ENCODE results near the gene DPF3. TPM values are rescaled to one million over a fixed set of nuclear protein-coding genes. Genes with fewer than 3 reads are reported as not detected.

Gene DPF3
- total and polyA plus RNA-seq, 4 donors, result 0.17 to 3.9 (median 0.52) TPM

GRCh38 chr14:72653026-72653425 is 240.9 kb downstream of the DPF3 start:
- ATAC-seq (ENCODE audit: insufficient read depth, low FRiP score) (no peak), DNase-seq (no peak)
- Histone ChIP-seq H3K36me3 (ENCODE audit: control insufficient read depth in 4 of 4, insufficient read depth in 4 of 4, low read length in 4 of 4) (no peaks in the 10 kb centered on the region), H3K9ac (ENCODE audit: insufficient read depth in 1 of 2, low read length in 2 of 2) (no peak overlapping the region), H3K4me3 (no peak overlapping the region), H3K27ac (ENCODE audit: low read depth in 1 of 2, low read length in 1 of 2) (no peak overlapping the region), H3K27me3 (ENCODE audit: control insufficient read depth in 3 of 3, insufficient read depth in 3 of 3, low read length in 2 of 3) (no peaks in the 10 kb centered on the region), H3K9me3 (ENCODE audit: control insufficient read depth in 4 of 4, insufficient read depth in 3 of 4, low read length in 3 of 4) (peaks cover 0 to 3% (median 0%) of the 10 kb centered on the region in 4 donors), H3K4me1 (ENCODE audit: control insufficient read depth in 5 of 5, insufficient read depth in 5 of 5, low read length in 5 of 5) (peaks cover 3 to 28% (median 7%) of the 10 kb centered on the region in 5 donors)
- 89 to 91% methylated on average over 8 of the region's 8 CpGs for WGBS, 2 donors
- TF ChIP-seq, protein P1, sequence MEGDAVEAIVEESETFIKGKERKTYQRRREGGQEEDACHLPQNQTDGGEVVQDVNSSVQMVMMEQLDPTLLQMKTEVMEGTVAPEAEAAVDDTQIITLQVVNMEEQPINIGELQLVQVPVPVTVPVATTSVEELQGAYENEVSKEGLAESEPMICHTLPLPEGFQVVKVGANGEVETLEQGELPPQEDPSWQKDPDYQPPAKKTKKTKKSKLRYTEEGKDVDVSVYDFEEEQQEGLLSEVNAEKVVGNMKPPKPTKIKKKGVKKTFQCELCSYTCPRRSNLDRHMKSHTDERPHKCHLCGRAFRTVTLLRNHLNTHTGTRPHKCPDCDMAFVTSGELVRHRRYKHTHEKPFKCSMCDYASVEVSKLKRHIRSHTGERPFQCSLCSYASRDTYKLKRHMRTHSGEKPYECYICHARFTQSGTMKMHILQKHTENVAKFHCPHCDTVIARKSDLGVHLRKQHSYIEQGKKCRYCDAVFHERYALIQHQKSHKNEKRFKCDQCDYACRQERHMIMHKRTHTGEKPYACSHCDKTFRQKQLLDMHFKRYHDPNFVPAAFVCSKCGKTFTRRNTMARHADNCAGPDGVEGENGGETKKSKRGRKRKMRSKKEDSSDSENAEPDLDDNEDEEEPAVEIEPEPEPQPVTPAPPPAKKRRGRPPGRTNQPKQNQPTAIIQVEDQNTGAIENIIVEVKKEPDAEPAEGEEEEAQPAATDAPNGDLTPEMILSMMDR (IDR thresholded peaks at IDR 0.05; ENCODE audit: control extremely low read depth, extremely low read depth), result no peak

DNA sequence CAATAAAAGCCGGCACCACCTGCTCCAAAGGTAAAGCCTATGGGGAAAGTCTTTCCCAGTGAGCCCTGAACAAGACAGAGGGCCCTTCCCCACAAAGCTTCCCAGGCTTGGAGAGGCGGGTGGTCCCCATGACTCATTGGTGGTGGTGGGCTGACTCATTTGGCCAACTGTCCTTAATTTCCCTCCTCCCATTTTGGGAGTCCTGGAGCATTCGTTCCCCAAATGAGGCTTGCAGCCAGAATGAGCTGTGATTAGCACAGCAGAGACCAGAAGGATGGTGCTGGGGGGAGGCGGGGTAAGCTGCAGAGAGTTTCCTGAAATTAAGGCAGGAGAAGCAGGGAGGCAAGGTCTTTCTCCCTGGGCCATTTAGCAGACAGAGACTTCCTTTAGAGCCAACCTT is 241.7 kb downstream of the DPF3 start:
- Histone ChIP-seq H3K36me3 (ENCODE audit: control insufficient read depth in 4 of 4, insufficient read depth in 4 of 4, low read length in 4 of 4) (no peaks in the 10 kb centered on the region), H3K4me1 (ENCODE audit: control insufficient read depth in 5 of 5, insufficient read depth in 5 of 5, low read length in 5 of 5) (peaks cover 3 to 29% (median 7%) of the 10 kb centered on the region in 5 donors), H3K27me3 (ENCODE audit: control insufficient read depth in 3 of 3, insufficient read depth in 3 of 3, low read length in 2 of 3) (no peaks in the 10 kb centered on the region), H3K4me3 (no peak overlapping the region), H3K9ac (ENCODE audit: insufficient read depth in 1 of 2, low read length in 2 of 2) (no peak overlapping the region), H3K27ac (ENCODE audit: low read depth in 1 of 2, low read length in 1 of 2) (no peak overlapping the region), H3K9me3 (ENCODE audit: control insufficient read depth in 4 of 4, insufficient read depth in 3 of 4, low read length in 3 of 4) (peaks cover 0 to 3% (median 0%) of the 10 kb centered on the region in 4 donors)
- DNase-seq, result peak in 2 of 3 donors; percentile 5 to 30
- TF ChIP-seq, protein P1 (IDR thresholded peaks at IDR 0.05; ENCODE audit: control extremely low read depth, extremely low read depth), result no peak
- 84 to 90% methylated on average over 4 of the region's 4 CpGs for WGBS, 2 donors
- no peak for ATAC-seq (ENCODE audit: insufficient read depth, low FRiP score)

DNA sequence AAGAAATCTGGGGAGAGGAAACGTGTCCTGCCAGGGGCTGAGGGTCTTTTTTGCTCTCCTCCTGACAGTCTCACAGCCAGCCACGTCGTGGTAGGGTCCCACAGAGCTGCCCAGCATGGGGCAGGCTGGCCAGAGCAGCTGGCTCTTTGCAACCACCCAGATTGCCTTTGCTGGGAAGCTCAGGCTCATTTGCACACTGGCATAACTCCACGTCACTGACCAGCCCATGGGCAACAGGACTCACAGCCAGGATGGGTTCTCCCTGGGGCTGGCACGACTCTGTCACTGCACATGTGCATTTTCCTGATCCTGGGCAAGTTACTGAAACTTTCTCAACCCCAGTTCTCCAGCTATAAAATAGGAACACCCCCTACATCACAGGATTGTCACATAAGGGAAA is 242.2 kb downstream of the DPF3 start:
- Histone ChIP-seq H3K4me1 (ENCODE audit: control insufficient read depth in 5 of 5, insufficient read depth in 5 of 5, low read length in 5 of 5) (peaks cover 3 to 33% (median 9%) of the 10 kb centered on the region in 5 donors), H3K36me3 (ENCODE audit: control insufficient read depth in 4 of 4, insufficient read depth in 4 of 4, low read length in 4 of 4) (no peaks in the 10 kb centered on the region), H3K9me3 (ENCODE audit: control insufficient read depth in 4 of 4, insufficient read depth in 3 of 4, low read length in 3 of 4) (peaks cover 0 to 3% (median 0%) of the 10 kb centered on the region in 4 donors), H3K4me3 (no peak overlapping the region), H3K27ac (ENCODE audit: low read depth in 1 of 2, low read length in 1 of 2) (no peak overlapping the region), H3K9ac (ENCODE audit: insufficient read depth in 1 of 2, low read length in 2 of 2) (no peak overlapping the region), H3K27me3 (ENCODE audit: control insufficient read depth in 3 of 3, insufficient read depth in 3 of 3, low read length in 2 of 3) (no peaks in the 10 kb centered on the region)
- TF ChIP-seq, protein P1 (IDR thresholded peaks at IDR 0.05; ENCODE audit: control extremely low read depth, extremely low read depth), result no peak
- ATAC-seq (ENCODE audit: insufficient read depth, low FRiP score), result no peak
- 77 to 85% methylated on average over 5 of the region's 5 CpGs for WGBS, 2 donors
- peak in 1 of 3 donors; percentile 4 for DNase-seq

DNA sequence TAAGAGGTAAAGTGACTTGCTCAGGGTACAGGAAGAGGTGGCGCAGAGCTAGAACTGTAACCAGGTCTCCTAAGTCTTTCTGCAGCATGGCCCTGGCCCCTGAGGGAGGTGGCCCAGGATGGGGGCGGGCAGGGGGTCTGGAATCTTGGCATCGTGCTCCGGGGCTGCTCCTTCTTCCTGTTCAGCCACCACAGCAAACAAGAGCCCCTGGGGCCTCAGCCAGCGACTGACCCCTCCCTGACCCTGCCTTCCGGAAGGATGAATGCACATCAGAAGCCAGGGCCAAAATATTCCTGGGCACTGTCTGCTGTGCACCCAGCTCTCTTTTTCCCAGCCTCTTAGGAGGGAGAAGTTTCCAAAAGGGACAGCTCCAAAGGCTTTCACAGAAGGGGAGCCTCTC is 242.8 kb downstream of the DPF3 start:
- no peak for ATAC-seq (ENCODE audit: insufficient read depth, low FRiP score)
- TF ChIP-seq, protein P1 (IDR thresholded peaks at IDR 0.05; ENCODE audit: control extremely low read depth, extremely low read depth), result no peak

More for the DNA sequence above, 242.8 kb downstream of the DPF3 start:
- DNase-seq, result peak; percentile 72 to 85 (median 85)
- H3K27me3 ChIP-seq (ENCODE audit: control insufficient read depth in 3 of 3, insufficient read depth in 3 of 3, low read length in 2 of 3), result no peaks in the 10 kb centered on the region
- no peak overlapping the region for H3K9ac ChIP-seq (ENCODE audit: insufficient read depth in 1 of 2, low read length in 2 of 2)
- H3K4me1 ChIP-seq (ENCODE audit: control insufficient read depth in 5 of 5, insufficient read depth in 5 of 5, low read length in 5 of 5), result peaks cover 3 to 35% (median 9%) of the 10 kb centered on the region in 5 donors
- H3K36me3 ChIP-seq (ENCODE audit: control insufficient read depth in 4 of 4, insufficient read depth in 4 of 4, low read length in 4 of 4), result no peaks in the 10 kb centered on the region
- H3K9me3 ChIP-seq (ENCODE audit: control insufficient read depth in 4 of 4, insufficient read depth in 3 of 4, low read length in 3 of 4), result peaks cover 0 to 3% (median 0%) of the 10 kb centered on the region in 4 donors
- no peak overlapping the region for H3K27ac ChIP-seq (ENCODE audit: low read depth in 1 of 2, low read length in 1 of 2)
- 45 to 52% methylated on average over 6 of the region's 6 CpGs for WGBS, 2 donors
- no peak overlapping the region for H3K4me3 ChIP-seq

Measured in lung (tissue), 12 donors.